ENCODE measurements around the gene FAF1. TPM values are rescaled to one million over a fixed set of nuclear protein-coding genes. Genes with fewer than 3 reads are reported as not detected.
"Not testable (repeated sequence)": the region's sequence is repeated elsewhere in the genome, so short reads cannot be mapped to it uniquely, and the experiment has no call there.

Gene FAF1
- total RNA-seq, 1 donor from 2014 or later: 52.0 TPM

DNA sequence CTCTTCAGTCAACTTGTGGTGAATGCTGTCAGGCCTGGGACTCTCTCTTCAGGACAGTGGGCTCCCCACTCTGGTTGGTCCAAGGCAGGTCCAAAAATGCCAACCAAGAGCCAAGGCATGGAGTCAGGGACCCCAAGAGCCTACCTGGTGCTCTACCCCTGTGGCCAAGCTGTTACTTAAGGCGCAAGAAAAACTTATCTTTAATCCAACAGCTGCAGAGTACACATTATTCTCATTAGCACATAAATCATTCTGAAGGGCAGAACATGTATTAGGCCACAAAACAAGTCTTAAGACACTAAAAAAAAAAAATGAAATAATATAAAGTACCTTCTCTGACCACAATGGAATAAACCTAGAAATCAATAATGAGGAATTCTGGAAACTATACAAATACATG, 65.7 kb downstream of the FAF1 start:
- no peak overlapping the region for H3K4me3 Mint-ChIP-seq (ENCODE audit: unreplicated experiment)
- peaks cover 8% of the 10 kb centered on the region for H3K36me3 Mint-ChIP-seq (ENCODE audit: unreplicated experiment)
- H3K4me1 Mint-ChIP-seq (ENCODE audit: unreplicated experiment): no peaks in the 10 kb centered on the region
- TF ChIP-seq, protein P1, sequence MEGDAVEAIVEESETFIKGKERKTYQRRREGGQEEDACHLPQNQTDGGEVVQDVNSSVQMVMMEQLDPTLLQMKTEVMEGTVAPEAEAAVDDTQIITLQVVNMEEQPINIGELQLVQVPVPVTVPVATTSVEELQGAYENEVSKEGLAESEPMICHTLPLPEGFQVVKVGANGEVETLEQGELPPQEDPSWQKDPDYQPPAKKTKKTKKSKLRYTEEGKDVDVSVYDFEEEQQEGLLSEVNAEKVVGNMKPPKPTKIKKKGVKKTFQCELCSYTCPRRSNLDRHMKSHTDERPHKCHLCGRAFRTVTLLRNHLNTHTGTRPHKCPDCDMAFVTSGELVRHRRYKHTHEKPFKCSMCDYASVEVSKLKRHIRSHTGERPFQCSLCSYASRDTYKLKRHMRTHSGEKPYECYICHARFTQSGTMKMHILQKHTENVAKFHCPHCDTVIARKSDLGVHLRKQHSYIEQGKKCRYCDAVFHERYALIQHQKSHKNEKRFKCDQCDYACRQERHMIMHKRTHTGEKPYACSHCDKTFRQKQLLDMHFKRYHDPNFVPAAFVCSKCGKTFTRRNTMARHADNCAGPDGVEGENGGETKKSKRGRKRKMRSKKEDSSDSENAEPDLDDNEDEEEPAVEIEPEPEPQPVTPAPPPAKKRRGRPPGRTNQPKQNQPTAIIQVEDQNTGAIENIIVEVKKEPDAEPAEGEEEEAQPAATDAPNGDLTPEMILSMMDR (IDR thresholded peaks at IDR 0.05): no peak
- DNase-seq (ENCODE audit: extremely low spot score, unreplicated experiment): no peak
- H3K27ac Mint-ChIP-seq (ENCODE audit: unreplicated experiment): no peak overlapping the region
- no peaks in the 10 kb centered on the region for H3K27me3 Mint-ChIP-seq (ENCODE audit: unreplicated experiment)
- H3K9me3 Mint-ChIP-seq (ENCODE audit: unreplicated experiment): peaks cover 7% of the 10 kb centered on the region

DNA sequence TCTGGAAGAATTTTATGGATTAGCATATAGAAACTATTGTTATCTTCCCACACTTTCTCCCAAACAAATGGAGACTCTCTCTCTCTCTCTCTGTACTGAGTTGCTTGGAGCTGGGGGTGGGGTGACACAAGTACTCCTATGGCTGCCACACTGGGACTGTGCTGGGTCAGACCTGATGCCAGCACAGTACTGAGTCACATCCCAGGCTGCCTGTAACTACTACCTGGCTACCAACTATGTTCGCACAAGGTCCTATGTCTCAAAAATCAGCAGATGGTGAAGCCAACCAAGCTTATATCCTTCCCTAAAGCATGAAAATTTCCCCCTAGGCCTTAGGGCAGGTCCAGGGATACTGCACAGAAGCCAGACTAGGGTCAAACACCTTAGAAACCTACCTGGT, 66.6 kb downstream of the FAF1 start:
- TF ChIP-seq, protein P1 (IDR thresholded peaks at IDR 0.05): no peak
- H3K4me3 Mint-ChIP-seq (ENCODE audit: unreplicated experiment): no peak overlapping the region
- peaks cover 8% of the 10 kb centered on the region for H3K36me3 Mint-ChIP-seq (ENCODE audit: unreplicated experiment)

DNA sequence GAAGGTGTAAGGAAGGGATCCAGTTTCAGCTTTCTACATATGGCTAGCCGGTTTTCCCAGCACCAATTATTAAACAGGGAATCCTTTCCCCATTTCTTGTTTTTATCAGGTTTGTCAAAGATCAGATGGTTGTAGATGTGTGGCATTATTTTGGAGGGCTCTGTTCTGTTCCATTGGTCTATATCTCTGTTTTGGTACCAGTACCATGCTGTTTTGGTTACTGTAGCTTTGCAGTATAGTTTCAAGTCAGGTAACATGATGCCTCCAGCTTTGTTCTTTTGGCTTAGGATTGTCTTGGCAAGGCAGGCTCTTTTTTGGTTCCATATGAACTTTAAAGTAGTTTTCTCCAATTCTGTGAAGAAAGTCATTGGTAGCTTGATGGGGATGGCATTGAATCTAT, 72.5 kb downstream of the FAF1 start:
- not testable (repeated sequence) for H3K4me1 Mint-ChIP-seq (ENCODE audit: unreplicated experiment); H3K36me3 Mint-ChIP-seq (ENCODE audit: unreplicated experiment); H3K27ac Mint-ChIP-seq (ENCODE audit: unreplicated experiment); H3K27me3 Mint-ChIP-seq (ENCODE audit: unreplicated experiment); DNase-seq (ENCODE audit: extremely low spot score, unreplicated experiment); H3K9me3 Mint-ChIP-seq (ENCODE audit: unreplicated experiment); H3K4me3 Mint-ChIP-seq (ENCODE audit: unreplicated experiment)

More for the DNA sequence above, 66.6 kb downstream of the FAF1 start:
- H3K9me3 Mint-ChIP-seq (ENCODE audit: unreplicated experiment): peaks cover 7% of the 10 kb centered on the region
- H3K4me1 Mint-ChIP-seq (ENCODE audit: unreplicated experiment): no peaks in the 10 kb centered on the region
- no peak overlapping the region for H3K27ac Mint-ChIP-seq (ENCODE audit: unreplicated experiment)
- H3K27me3 Mint-ChIP-seq (ENCODE audit: unreplicated experiment): no peaks in the 10 kb centered on the region
- no peak for DNase-seq (ENCODE audit: extremely low spot score, unreplicated experiment)

- TF ChIP-seq, protein P1 (IDR thresholded peaks at IDR 0.05): no peak
- H3K4me1 Mint-ChIP-seq (ENCODE audit: unreplicated experiment): no peaks in the 10 kb centered on the region
- no peak for DNase-seq (ENCODE audit: extremely low spot score, unreplicated experiment)
Measured at GRCh38 chr1:50880373-50880772, 79.7 kb downstream of the FAF1 start.

DNA sequence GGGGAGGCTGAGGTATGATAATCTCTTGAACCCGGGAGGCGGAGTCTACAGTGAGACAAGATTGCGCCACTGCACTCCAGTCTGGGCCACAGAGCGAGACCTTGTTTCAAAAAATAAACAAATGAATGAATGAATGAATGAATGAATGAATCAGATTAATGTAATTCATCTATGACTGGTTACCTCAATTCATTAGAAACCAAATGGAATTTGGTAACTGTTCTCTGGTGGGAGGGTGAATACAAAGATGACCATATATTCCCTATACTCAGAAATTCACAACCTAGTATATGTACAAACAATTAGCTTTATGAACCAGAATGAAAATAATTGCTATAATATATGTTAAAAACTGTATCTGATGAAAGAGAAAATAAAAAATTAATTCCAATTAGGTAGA, 80.9 kb downstream of the FAF1 start:
- TF ChIP-seq, protein P1 (IDR thresholded peaks at IDR 0.05): no peak
- no peaks in the 10 kb centered on the region for H3K36me3 Mint-ChIP-seq (ENCODE audit: unreplicated experiment)
- no peaks in the 10 kb centered on the region for H3K27me3 Mint-ChIP-seq (ENCODE audit: unreplicated experiment)
- no peak overlapping the region for H3K27ac Mint-ChIP-seq (ENCODE audit: unreplicated experiment)
- H3K4me3 Mint-ChIP-seq (ENCODE audit: unreplicated experiment): no peak overlapping the region
- H3K9me3 Mint-ChIP-seq (ENCODE audit: unreplicated experiment): no peaks in the 10 kb centered on the region
- no peaks in the 10 kb centered on the region for H3K4me1 Mint-ChIP-seq (ENCODE audit: unreplicated experiment)
- DNase-seq (ENCODE audit: extremely low spot score, unreplicated experiment): no peak

More at GRCh38 chr1:50880373-50880772, 79.7 kb downstream of the FAF1 start:
- Mint-ChIP-seq H3K27ac (ENCODE audit: unreplicated experiment) (no peak overlapping the region), H3K9me3 (ENCODE audit: unreplicated experiment) (no peaks in the 10 kb centered on the region), H3K27me3 (ENCODE audit: unreplicated experiment) (no peaks in the 10 kb centered on the region), H3K4me3 (ENCODE audit: unreplicated experiment) (no peak overlapping the region), H3K36me3 (ENCODE audit: unreplicated experiment) (no peaks in the 10 kb centered on the region)

DNA sequence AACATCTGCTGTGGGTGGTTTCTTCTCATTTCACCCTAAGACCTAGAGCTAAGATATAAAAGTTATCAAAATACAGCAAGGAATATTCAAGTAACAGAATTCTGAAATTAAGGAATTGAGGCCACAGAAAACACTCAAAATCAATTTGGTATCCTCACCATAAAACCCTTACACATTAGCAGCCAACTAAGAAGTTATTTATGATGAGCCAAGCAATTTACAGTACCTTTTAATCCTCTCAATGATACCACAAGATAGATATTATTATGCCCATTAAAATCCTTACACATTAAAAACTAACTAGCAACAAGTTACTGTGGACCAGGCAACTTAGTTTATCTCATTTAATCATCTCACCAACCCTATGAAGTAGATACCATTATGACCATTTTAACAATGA, 81.6 kb downstream of the FAF1 start:
- no peaks in the 10 kb centered on the region for H3K9me3 Mint-ChIP-seq (ENCODE audit: unreplicated experiment)
- H3K4me1 Mint-ChIP-seq (ENCODE audit: unreplicated experiment): peaks cover 2% of the 10 kb centered on the region
- no peaks in the 10 kb centered on the region for H3K36me3 Mint-ChIP-seq (ENCODE audit: unreplicated experiment)
- TF ChIP-seq, protein P1 (IDR thresholded peaks at IDR 0.05): no peak
- no peaks in the 10 kb centered on the region for H3K27me3 Mint-ChIP-seq (ENCODE audit: unreplicated experiment)
- H3K4me3 Mint-ChIP-seq (ENCODE audit: unreplicated experiment): no peak overlapping the region
- H3K27ac Mint-ChIP-seq (ENCODE audit: unreplicated experiment): no peak overlapping the region
- DNase-seq (ENCODE audit: extremely low spot score, unreplicated experiment): no peak
